Measurements from ENCODE around the gene MYCBPAP. TPM values are rescaled to one million over a fixed set of nuclear protein-coding genes. Genes with fewer than 3 reads are reported as not detected.
"Not testable (repeated sequence)": the region's sequence is repeated elsewhere in the genome, so short reads cannot be mapped to it uniquely, and the experiment has no call there.

Gene MYCBPAP
- total RNA-seq, 2 experiments from 2014 or later, result 1.4 to 1.8 TPM

- intact Hi-C loops (cut with DNase I, micrococcal nuclease), result no loop called here
- Mint-ChIP-seq H3K4me1 (peaks cover 2% of the 10 kb centered on the region), H3K27me3 (peaks cover 12% of the 10 kb centered on the region), H3K36me3 (ENCODE audit: low read depth) (no peaks in the 10 kb centered on the region), H3K27ac (no peak overlapping the region), H3K9me3 (ENCODE audit: low read depth) (no peaks in the 10 kb centered on the region), H3K4me3 (no peak overlapping the region)
- CTCF ChIA-PET, result interaction anchor here (0.6 to 1.0 kb wide), 3 partner anchors 9 to 13 kb away, joined by 3 to 5 read pairs (median 3); partner anchors contain the start of gene RSAD1
- POLR2A ChIA-PET, result interaction anchor here (0.5 kb wide), 1 partner anchor 153 kb away, joined by 5 read pairs; no protein-coding TSS in a partner anchor
- DNase-seq, result no peak
- no peak for ATAC-seq
These were observed 41.7 kb upstream of the MYCBPAP start for GRCh38 chr17:50466371-50467113.

GRCh38 chr17:50467114-50467854 is 41.0 kb upstream of the MYCBPAP start:
- intact Hi-C loops (cut with DNase I, micrococcal nuclease), result no loop called here
- Mint-ChIP-seq H3K27me3 (peaks cover 12% of the 10 kb centered on the region), H3K9me3 (ENCODE audit: low read depth) (no peaks in the 10 kb centered on the region), H3K4me1 (peaks cover 2% of the 10 kb centered on the region), H3K27ac (no peak overlapping the region), H3K4me3 (no peak overlapping the region), H3K36me3 (ENCODE audit: low read depth) (no peaks in the 10 kb centered on the region)
- no peak for ATAC-seq
- ChIA-PET CTCF (interaction anchor here (0.7 to 1.0 kb wide), 4 partner anchors 12 to 237 kb away, joined by 3 to 6 read pairs (median 4); partner anchors contain the start of gene LRRC59), POLR2A (no interaction called here)
- DNase-seq, result no peak

- Mint-ChIP-seq H3K4me3 (no peak overlapping the region), H3K27me3 (peaks cover 12% of the 10 kb centered on the region), H3K36me3 (ENCODE audit: low read depth) (no peaks in the 10 kb centered on the region), H3K27ac (no peak overlapping the region), H3K9me3 (ENCODE audit: low read depth) (no peaks in the 10 kb centered on the region), H3K4me1 (peaks cover 2% of the 10 kb centered on the region)
- ChIA-PET POLR2A (no interaction called here), CTCF (interaction anchor here (0.7 to 1.0 kb wide), 4 partner anchors 11 to 236 kb away, joined by 3 to 6 read pairs (median 4); partner anchors contain the start of gene LRRC59)
- ATAC-seq (no peak), DNase-seq (no peak)
- intact Hi-C loops (cut with DNase I, micrococcal nuclease), result no loop called here
These were observed 40.4 kb upstream of the MYCBPAP start for GRCh38 chr17:50467855-50468303.

GRCh38 chr17:50468304-50469207 is 39.7 kb upstream of the MYCBPAP start, which contains the start of gene CHAD:
Gene CHAD (minus strand): TSS chr17:50468880. CDS start chr17:50468813, 67 bp downstream.
- no peak within 1 kb of the TSS for H3K4me3 Mint-ChIP-seq
- ChIA-PET POLR2A (no interaction called here), CTCF (interaction anchor here (0.6 to 1.0 kb wide), 4 partner anchors 11 to 235 kb away, joined by 3 to 6 read pairs (median 4); no protein-coding TSS in a partner anchor)
- DNase-seq, result peak; percentile 30
- H3K27ac Mint-ChIP-seq, result no peak within 1 kb of the TSS
- intact Hi-C loops (cut with DNase I, micrococcal nuclease), result no loop called here
- no peaks in the 10 kb centered on the region for H3K36me3 Mint-ChIP-seq (ENCODE audit: low read depth)
- H3K27me3 Mint-ChIP-seq, result peaks cover 12% of the 10 kb centered on the region
- peak; percentile 49 for ATAC-seq
- H3K4me1 Mint-ChIP-seq, result peaks cover 2% of the 10 kb centered on the region
- no peaks in the 10 kb centered on the region for H3K9me3 Mint-ChIP-seq (ENCODE audit: low read depth)

- POLR2A ChIA-PET, result no interaction called here
- intact Hi-C loops (cut with DNase I, micrococcal nuclease), result no loop called here
- Mint-ChIP-seq H3K36me3 (ENCODE audit: low read depth) (no peaks in the 10 kb centered on the region), H3K4me3 (no peak overlapping the region), H3K9me3 (ENCODE audit: low read depth) (no peaks in the 10 kb centered on the region), H3K4me1 (peaks cover 2% of the 10 kb centered on the region), H3K27ac (no peak overlapping the region), H3K27me3 (peaks cover 12% of the 10 kb centered on the region)
- DNase-seq (no peak), ATAC-seq (no peak)
- CTCF ChIA-PET, result no interaction called here
These were observed 39.0 kb upstream of the MYCBPAP start for GRCh38 chr17:50469208-50469605.

- H3K36me3 Mint-ChIP-seq (ENCODE audit: low read depth), result no peaks in the 10 kb centered on the region
- POLR2A ChIA-PET, result no interaction called here
- no peak overlapping the region for H3K27ac Mint-ChIP-seq
- peaks cover 12% of the 10 kb centered on the region for H3K27me3 Mint-ChIP-seq
- CTCF ChIA-PET, result interaction anchor here (1.1 kb wide), 1 partner anchor 10 kb away, joined by 3 read pairs; no protein-coding TSS in a partner anchor
- H3K4me1 Mint-ChIP-seq, result peaks cover 2% of the 10 kb centered on the region
- DNase-seq, result no peak
- no peaks in the 10 kb centered on the region for H3K9me3 Mint-ChIP-seq (ENCODE audit: low read depth)
- intact Hi-C loops (cut with DNase I, micrococcal nuclease), result no loop called here
- no peak for ATAC-seq
- H3K4me3 Mint-ChIP-seq, result no peak overlapping the region
These were observed 38.5 kb upstream of the MYCBPAP start for GRCh38 chr17:50469671-50470305.

- Mint-ChIP-seq H3K4me3 (no peak overlapping the region), H3K27ac (no peak overlapping the region), H3K27me3 (peaks cover 12% of the 10 kb centered on the region), H3K9me3 (ENCODE audit: low read depth) (no peaks in the 10 kb centered on the region), H3K36me3 (ENCODE audit: low read depth) (no peaks in the 10 kb centered on the region), H3K4me1 (peaks cover 2% of the 10 kb centered on the region)
- ChIA-PET POLR2A (no interaction called here), CTCF (interaction anchor here (1.1 kb wide), 1 partner anchor 9 kb away, joined by 3 read pairs; no protein-coding TSS in a partner anchor)
- no peak for DNase-seq
- ATAC-seq, result no peak
- intact Hi-C loops (cut with DNase I, micrococcal nuclease), result no loop called here
These were observed 37.8 kb upstream of the MYCBPAP start for GRCh38 chr17:50470426-50470825.

- peaks cover 12% of the 10 kb centered on the region for H3K27me3 Mint-ChIP-seq
- H3K27ac Mint-ChIP-seq, result no peak overlapping the region
- POLR2A ChIA-PET, result no interaction called here
- peaks cover 2% of the 10 kb centered on the region for H3K4me1 Mint-ChIP-seq
- ATAC-seq, result no peak
- DNase-seq, result no peak
- intact Hi-C loops (cut with DNase I, micrococcal nuclease), result no loop called here
- H3K36me3 Mint-ChIP-seq (ENCODE audit: low read depth), result no peaks in the 10 kb centered on the region
- H3K4me3 Mint-ChIP-seq, result no peak overlapping the region
- H3K9me3 Mint-ChIP-seq (ENCODE audit: low read depth), result no peaks in the 10 kb centered on the region
- CTCF ChIA-PET, result interaction anchor here (0.6 to 1.8 kb wide), 6 partner anchors 8 to 198 kb away, joined by 3 to 5 read pairs (median 3); no protein-coding TSS in a partner anchor
These were observed 37.0 kb upstream of the MYCBPAP start for GRCh38 chr17:50471009-50471905.

GRCh38 chr17:50472286-50472685 is 36.0 kb upstream of the MYCBPAP start:
- DNase-seq, result no peak
- Mint-ChIP-seq H3K36me3 (ENCODE audit: low read depth) (no peaks in the 10 kb centered on the region), H3K9me3 (ENCODE audit: low read depth) (no peaks in the 10 kb centered on the region), H3K4me1 (peaks cover 2% of the 10 kb centered on the region), H3K27ac (no peak overlapping the region), H3K4me3 (no peak overlapping the region), H3K27me3 (peaks cover 12% of the 10 kb centered on the region)
- no peak for ATAC-seq
- CTCF ChIA-PET, result interaction anchor here (0.5 to 1.8 kb wide), 5 partner anchors 10 to 199 kb away, joined by 3 to 5 read pairs (median 3); no protein-coding TSS in a partner anchor
- POLR2A ChIA-PET, result no interaction called here
- intact Hi-C loops (cut with DNase I, micrococcal nuclease), result no loop called here

GRCh38 chr17:50472761-50473161 is 35.5 kb upstream of the MYCBPAP start:
- H3K4me3 Mint-ChIP-seq; intact Hi-C loops (cut with DNase I, micrococcal nuclease); H3K27me3 Mint-ChIP-seq; H3K4me1 Mint-ChIP-seq; H3K27ac Mint-ChIP-seq; ATAC-seq; H3K36me3 Mint-ChIP-seq (ENCODE audit: low read depth); H3K9me3 Mint-ChIP-seq (ENCODE audit: low read depth); DNase-seq: not testable (repeated sequence)
- ChIA-PET CTCF (interaction anchor here (0.7 to 1.8 kb wide), 4 partner anchors 10 to 173 kb away, joined by 3 to 5 read pairs (median 4); no protein-coding TSS in a partner anchor), POLR2A (interaction anchor here (0.7 kb wide), 1 partner anchor 10 kb away, joined by 3 read pairs; no protein-coding TSS in a partner anchor)

All from activated CD4-positive, alpha-beta T cell treated with anti-CD3 and anti-CD28 coated beads for 36 hours (primary cell).